Thyroid gland (tissue), 4 donors: ENCODE data around the gene STAP2. TPM values are rescaled to one million over a fixed set of nuclear protein-coding genes. Genes with fewer than 3 reads are reported as not detected.

ENCODE experiments used
- DNase-seq, 2 donors: peaks; one replicate each; pipeline ENCODE4 v3.0.0-alpha.2; 2019
- H3K27ac ChIP-seq, 3 donors: fragments of 200-600 bp; sonication (generic); 1 replicate in 2 of 3; 2 replicates in 1 of 3; pipeline ENCODE4 v1.5.1; 2016 to 2019; ENCODE audit warnings: mild to moderate bottlenecking in 1 of 3, moderate library complexity in 1 of 3
- H3K27me3 ChIP-seq: fragments of 200-600 bp; sonication (generic); one replicate; pipeline ENCODE4 v1.5.1; 2019
- H3K36me3 ChIP-seq, 2 donors: fragments of 200-600 bp; sonication (generic); one replicate each; pipeline ENCODE4 v1.5.1; 2016 to 2019
- H3K4me1 ChIP-seq, 2 donors: fragments of 200-600 bp; sonication (generic); one replicate each; pipeline ENCODE4 v1.5.1; 2017 to 2019
- H3K4me3 ChIP-seq, 3 donors: fragments of 200-600 bp; sonication (generic); replicated peaks in 1 of 3; 1 replicate in 2 of 3; 2 replicates in 1 of 3; pipeline ENCODE4 v1.5.1; 2016; ENCODE audit warnings: mild to moderate bottlenecking in 1 of 3
- H3K9me3 ChIP-seq: fragments of 200-600 bp; sonication (generic); one replicate; pipeline ENCODE4 v1.5.1; 2017
- POLR2A ChIP-seq, 2 donors: fragments of 450-650 bp; IDR thresholded peaks; one replicate each; pipeline ENCODE4 v1.6.1; 2017; ENCODE audit warnings: antibody characterized with exemption in 2 of 2, mild to moderate bottlenecking in 2 of 2, moderate library complexity in 1 of 2
- WGBS, 2 donors: methylation state at CpG; one replicate each; pipeline ENCODE4 v1.1.5; 2017; 5-methylcytosine and 5-hydroxymethylcytosine counted together
- intact Hi-C: fragments of 100-400 bp; cut with DNase I; formaldehyde crosslinking; loops from one replicate; pipeline ENCODE4 v1.15.1; 2023
- total RNA-seq, 4 donors: library from RNA; depleted of rRNA; stranded (reverse); fragments of >200 nt; gene quantifications; one replicate each; pipeline ENCODE4 v1.2.3, GENCODE V29; 2016
- TF ChIP-seq, protein P1 (sequence below), 6 experiments: fragments of 200-600 bp in 3 of 6; fragments of 450-650 bp in 3 of 6; sonication (generic) in 3 of 6; IDR thresholded peaks; one replicate each; pipeline ENCODE4 v1.5.1; 2016 to 2019; ENCODE audit warnings: antibody characterized with exemption in 6 of 6, mild to moderate bottlenecking in 2 of 6, inconsistent platforms in 1 of 6, moderate library complexity in 1 of 6

Gene STAP2
- total RNA-seq, 4 donors from 2014 or later = 12.1 to 50.6 (median 29.7) TPM

DNA sequence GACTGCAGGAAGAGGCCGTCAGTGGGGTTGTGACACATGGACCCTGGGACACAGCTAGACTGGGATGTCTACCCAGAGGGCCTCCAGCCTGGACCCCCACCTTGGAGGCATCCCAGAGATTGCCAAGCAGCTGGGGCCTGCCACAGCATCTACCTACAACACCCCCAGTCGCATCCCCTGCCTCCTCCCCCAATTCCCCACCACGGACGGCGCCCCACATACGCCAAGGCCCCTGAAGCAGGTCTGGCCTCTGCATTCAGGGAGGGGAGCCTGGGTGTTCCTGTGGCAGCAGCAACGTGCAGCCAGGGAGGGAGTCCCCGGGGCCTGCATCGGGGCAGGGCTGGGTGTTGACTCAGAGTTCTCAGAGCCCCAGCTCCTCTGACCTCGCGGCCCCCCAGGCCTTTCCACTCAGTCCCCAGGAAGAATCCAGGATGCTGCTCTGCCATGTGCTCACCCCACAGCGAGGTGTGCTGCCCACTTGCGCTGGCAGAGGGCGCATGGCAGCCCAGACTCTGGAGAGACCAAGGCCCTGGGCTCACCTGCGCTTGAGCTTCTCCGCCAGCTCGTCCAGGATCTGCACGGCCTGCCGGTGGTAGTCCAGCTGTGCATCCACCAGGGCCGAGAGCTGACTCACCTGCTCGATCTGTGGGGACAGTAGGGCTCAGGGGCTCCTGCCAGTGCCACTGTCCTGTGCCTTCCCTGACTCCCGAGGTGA lies 24.4 kb upstream of the STAP2 start:
- WGBS, 2 donors = 70 to 85% methylated on average over 5 to 9 of the region's 22 CpGs
- no peak overlapping the region for H3K4me3 ChIP-seq
- no peak overlapping the region for H3K27ac ChIP-seq
- no peaks in the 10 kb centered on the region for H3K9me3 ChIP-seq
- H3K4me1 ChIP-seq = peaks cover 4% of the 10 kb centered on the region in 2 donors
- DNase-seq = no peak
- no peaks in the 10 kb centered on the region for H3K27me3 ChIP-seq
- peaks cover 60 to 63% of the 10 kb centered on the region in 2 donors for H3K36me3 ChIP-seq
- intact Hi-C loops = no loop called here
- no peak for TF ChIP-seq POLR2A (IDR thresholded peaks at IDR 0.05)
- TF ChIP-seq, protein P1, sequence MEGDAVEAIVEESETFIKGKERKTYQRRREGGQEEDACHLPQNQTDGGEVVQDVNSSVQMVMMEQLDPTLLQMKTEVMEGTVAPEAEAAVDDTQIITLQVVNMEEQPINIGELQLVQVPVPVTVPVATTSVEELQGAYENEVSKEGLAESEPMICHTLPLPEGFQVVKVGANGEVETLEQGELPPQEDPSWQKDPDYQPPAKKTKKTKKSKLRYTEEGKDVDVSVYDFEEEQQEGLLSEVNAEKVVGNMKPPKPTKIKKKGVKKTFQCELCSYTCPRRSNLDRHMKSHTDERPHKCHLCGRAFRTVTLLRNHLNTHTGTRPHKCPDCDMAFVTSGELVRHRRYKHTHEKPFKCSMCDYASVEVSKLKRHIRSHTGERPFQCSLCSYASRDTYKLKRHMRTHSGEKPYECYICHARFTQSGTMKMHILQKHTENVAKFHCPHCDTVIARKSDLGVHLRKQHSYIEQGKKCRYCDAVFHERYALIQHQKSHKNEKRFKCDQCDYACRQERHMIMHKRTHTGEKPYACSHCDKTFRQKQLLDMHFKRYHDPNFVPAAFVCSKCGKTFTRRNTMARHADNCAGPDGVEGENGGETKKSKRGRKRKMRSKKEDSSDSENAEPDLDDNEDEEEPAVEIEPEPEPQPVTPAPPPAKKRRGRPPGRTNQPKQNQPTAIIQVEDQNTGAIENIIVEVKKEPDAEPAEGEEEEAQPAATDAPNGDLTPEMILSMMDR (IDR thresholded peaks at IDR 0.05) = no peak

DNA sequence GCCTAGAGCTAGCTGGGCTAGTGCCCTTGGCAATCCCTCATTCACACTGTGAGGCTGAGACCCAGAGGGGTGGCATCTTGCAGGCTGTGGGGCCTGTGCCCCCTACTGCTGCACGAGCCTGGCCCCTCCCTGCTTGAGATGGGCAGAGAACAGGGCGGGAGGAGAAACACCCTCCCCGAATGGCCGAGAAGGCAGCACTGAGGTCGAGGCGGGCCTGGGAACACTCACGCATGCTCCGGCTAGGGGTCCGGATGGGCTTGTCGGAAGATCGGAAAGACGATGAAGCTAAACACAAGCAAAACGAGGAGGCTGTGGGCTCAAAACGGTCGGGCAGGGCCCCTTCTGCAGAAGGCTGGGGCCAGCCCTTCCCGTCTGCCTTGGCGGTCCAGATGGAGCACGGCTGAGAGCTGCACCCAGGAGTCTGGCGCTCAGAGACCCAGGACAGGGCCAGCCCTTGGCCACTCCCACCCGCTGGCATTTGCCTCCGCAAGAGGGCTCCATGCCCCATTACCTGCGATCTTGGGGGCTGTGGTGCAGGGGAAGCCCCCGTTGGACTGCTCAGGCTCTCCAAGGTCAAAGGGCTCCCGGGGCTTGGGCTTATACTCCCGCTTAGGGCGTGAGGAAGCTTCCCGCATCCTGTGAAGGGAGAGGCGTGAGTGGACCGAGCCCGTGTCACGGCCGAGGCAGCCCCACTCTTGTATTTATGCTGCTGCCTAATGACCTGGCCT lies 23.6 kb upstream of the STAP2 start:
- intact Hi-C loops = no loop called here

DNA sequence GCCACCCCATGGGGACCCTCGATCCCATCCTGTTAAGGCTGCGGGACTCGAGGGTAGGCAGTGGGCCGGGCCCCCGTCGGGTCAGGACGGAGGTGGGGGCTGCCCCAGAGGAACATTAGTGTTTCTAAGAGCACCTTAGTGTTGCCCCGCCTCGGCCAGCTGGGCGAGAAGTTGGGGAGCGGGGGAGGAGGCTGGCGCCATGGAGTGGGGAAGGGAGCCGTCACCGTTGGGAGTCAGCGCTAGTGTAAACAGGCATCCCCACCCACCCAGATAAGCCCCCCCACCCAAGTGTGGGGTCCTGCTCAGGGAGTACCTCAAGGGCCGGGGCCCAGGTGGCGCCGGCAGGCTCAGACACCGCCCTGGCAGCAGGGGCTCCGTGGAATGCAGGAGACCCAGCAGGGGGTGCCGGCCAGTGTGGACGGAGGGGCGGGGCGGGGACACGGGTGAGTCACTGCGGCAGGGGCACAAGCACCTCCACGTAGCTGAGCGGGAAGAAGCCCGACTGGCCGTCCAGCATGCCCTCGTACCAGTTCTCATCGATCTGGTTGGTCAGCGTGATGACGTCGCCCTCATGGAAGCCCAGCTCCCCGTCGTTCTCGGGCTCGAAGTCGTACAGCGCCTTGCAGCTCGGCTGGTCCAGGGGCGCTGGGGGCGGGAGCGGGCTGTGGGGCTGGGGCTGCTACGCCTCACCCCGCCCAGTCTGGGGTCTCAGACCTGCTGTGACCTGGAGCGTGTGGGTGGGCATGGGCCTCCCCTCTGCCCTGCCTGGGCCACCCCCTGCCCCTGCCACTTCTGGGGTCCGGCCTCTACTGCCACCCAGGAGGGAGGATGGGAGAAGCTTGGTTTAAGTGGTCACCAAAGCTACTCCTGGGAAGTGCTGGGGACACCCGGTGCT lies 22.8 kb upstream of the STAP2 start:
- intact Hi-C loops = no loop called here
- Histone ChIP-seq H3K27ac (no peak overlapping the region), H3K27me3 (no peaks in the 10 kb centered on the region), H3K4me1 (no peaks in the 10 kb centered on the region), H3K4me3 (no peak overlapping the region), H3K36me3 (peaks cover 60 to 63% of the 10 kb centered on the region in 2 donors), H3K9me3 (no peaks in the 10 kb centered on the region)
- TF ChIP-seq POLR2A (IDR thresholded peaks at IDR 0.05) = no peak
- TF ChIP-seq, protein P1 (IDR thresholded peaks at IDR 0.05) = no peak
- DNase-seq = no peak
- WGBS, 2 donors = 90 to 94% methylated on average over 35 to 37 of the region's 50 CpGs

More for the DNA sequence above, 23.6 kb upstream of the STAP2 start:
- Histone ChIP-seq H3K27ac (no peak overlapping the region), H3K9me3 (no peaks in the 10 kb centered on the region), H3K4me1 (no peaks in the 10 kb centered on the region), H3K27me3 (no peaks in the 10 kb centered on the region), H3K4me3 (no peak overlapping the region), H3K36me3 (peaks cover 60 to 63% of the 10 kb centered on the region in 2 donors)
- no peak for DNase-seq
- TF ChIP-seq, protein P1 (IDR thresholded peaks at IDR 0.05) = no peak
- no peak for TF ChIP-seq POLR2A (IDR thresholded peaks at IDR 0.05)
- WGBS, 2 donors = 90 to 92% methylated on average over 19 to 28 of the region's 32 CpGs

DNA sequence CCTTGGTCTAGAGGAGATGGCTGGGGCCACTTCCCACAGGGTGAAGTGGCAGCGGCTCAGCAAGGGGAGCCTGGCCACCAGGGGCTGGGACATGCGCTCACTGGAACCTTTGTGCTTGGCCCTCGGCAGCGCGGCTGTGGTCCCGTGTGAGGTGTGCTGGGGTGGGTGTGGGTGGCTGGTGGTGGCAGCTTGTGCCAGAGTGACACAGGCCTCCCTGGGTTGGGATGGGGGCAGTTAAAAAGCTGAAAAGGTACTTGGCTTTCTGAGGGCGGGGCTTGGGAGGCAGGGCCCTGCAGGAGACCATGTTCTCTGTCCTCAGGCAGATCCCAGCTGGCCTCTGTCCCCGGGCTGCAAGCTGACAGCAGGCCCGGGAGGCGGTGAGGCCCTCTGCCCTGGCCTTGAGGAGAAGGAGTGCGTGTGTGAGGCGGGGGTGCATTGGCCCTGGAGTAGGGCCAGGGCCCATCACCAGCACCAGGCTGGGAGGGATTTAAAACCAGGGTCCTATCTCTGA lies 22.1 kb upstream of the STAP2 start:
- H3K27me3 ChIP-seq = no peaks in the 10 kb centered on the region
- intact Hi-C loops = no loop called here
- no peaks in the 10 kb centered on the region for H3K4me1 ChIP-seq
- WGBS, 2 donors = 81 to 94% methylated on average over 8 to 12 of the region's 12 CpGs
- no peaks in the 10 kb centered on the region for H3K9me3 ChIP-seq
- H3K36me3 ChIP-seq = peaks cover 54 to 59% of the 10 kb centered on the region in 2 donors
- no peak for TF ChIP-seq POLR2A (IDR thresholded peaks at IDR 0.05)
- TF ChIP-seq, protein P1 (IDR thresholded peaks at IDR 0.05) = no peak
- no peak overlapping the region for H3K4me3 ChIP-seq
- H3K27ac ChIP-seq = no peak overlapping the region
- DNase-seq = no peak
